Measurements from ENCODE around the gene ART5.

ART5 gene, protein sequence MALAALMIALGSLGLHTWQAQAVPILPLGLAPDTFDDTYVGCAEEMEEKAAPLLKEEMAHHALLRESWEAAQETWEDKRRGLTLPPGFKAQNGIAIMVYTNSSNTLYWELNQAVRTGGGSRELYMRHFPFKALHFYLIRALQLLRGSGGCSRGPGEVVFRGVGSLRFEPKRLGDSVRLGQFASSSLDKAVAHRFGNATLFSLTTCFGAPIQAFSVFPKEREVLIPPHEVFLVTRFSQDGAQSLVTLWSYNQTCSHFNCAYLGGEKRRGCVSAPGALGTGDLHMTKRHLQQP

DNA sequence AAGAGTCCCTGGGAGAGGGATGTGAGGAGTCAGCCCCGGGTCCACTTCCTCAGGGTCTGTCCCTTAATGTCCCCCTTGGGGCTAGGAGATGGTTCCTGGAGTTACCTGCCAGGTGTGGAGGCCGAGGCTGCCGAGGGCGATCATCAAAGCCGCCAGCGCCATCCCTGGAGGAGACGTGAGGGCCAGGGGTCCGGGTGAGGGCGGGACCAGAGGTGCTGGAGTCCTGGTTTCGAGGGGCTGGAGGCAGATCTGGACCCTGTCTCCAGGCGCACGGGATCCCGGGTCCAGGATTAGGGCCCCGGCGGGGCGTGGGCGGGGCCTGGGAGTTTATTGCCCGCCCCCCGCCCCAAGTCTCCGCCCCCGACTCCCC lies at the start of gene ART5:
Gene ART5, minus strand, starts transcription at position 292 of the 370 bp plus-strand sequence. Its CDS starts 130 bp downstream, at position 162.
- no peak for DNase-seq

- no peak for DNase-seq
These were observed 45.0 kb upstream of the ART5 start for GRCh38 chr11:3686751-3687150.

DNA sequence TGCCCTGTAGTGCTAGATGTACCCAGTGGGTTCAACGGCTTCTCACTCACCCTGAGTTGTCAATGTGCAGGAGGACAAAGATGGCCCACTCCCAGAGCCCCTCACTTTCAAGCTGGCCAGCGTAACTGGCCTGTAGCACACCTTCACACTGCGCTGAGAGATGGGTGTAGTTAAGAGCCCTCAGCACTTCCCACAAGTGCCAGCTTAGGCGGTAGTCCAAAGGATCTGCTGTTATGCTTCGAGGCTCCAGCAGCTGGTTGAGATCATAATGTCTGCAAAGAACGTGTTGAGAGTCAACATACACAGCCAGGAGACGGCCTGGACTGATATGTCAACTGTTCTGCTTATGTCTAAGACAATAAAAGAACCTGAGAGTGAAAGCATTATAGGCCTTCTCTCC lies 44.1 kb upstream of the ART5 start:
- no peak for DNase-seq

DNA sequence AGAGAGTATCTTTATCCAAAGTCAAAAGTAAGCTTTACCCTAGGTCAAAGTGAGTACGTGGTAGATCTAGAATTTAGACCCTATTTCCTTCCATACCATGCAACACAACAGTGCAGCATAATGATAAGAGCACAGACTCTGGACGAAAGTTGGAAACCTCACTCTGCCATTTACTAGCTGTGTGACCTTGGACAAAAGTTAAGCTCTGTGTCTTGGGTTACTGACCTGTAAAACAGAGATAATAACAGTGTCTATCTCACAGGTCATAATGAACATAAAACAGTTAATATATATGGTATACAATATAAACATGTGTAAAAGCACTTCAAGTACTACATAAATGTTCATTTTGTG lies 43.0 kb upstream of the ART5 start:
- no peak for DNase-seq

GRCh38 chr11:3684129-3684818 lies 42.5 kb upstream of the ART5 start:
- DNase-seq = no peak

DNA sequence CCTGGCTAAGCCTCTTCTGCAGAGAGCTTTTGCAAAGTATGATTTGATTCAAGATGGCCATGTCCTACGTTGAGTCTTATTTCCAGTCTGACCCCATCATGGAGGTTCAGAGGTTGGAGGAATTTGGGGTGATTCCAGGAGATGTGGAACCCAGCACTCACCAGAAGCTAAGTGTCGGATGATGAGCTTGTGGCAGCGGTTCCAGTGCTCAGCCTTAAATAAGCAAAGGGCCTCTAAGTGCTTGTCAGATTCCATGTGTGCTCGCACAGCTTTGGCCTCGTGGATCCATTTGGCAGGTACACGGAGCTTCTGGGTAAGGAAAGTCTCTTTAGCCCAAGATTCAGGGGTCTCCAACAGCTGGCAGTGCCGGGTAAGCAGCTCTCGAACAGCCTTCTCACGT lies 41.2 kb upstream of the ART5 start:
- no peak for DNase-seq

- DNase-seq = no peak
These were observed 37.3 kb upstream of the ART5 start for GRCh38 chr11:3679077-3679476.

GRCh38 chr11:3675971-3676370 lies 34.2 kb upstream of the ART5 start:
- no peak for DNase-seq

GRCh38 chr11:3674189-3674588 lies 32.4 kb upstream of the ART5 start:
- DNase-seq = no peak

GRCh38 chr11:3671334-3672254 lies 29.8 kb upstream of the ART5 start, which contains the start of gene CHRNA10:
Gene CHRNA10, minus strand, starts transcription at chr11:3671384. Its CDS starts 72 bp downstream, at chr11:3671312.
- DNase-seq = no peak

DNA sequence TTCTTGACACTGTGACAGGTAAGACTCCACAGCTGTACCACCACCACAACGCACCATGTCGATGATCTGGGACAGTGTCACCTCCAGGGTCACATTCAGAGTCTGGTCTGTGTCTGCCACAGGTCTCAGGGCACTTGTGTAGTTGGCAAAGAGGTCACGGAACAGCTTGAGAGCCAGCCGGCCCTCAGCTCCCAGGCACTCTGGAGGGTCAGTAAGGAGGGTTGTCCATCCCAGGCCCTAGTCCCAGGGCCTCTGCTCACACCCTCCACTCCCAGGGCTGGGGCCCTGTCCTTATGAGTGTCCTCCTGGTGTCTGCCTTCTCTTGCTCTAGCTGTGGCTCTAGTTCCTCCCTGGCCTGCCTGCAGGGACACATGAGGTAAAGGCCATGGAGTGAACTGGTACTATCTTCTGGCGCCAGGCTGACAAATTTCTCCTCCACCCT lies 28.0 kb upstream of the ART5 start:
- DNase-seq = no peak

GRCh38 chr11:3669128-3669527 lies 27.3 kb upstream of the ART5 start:
- no peak for DNase-seq

GRCh38 chr11:3667149-3668035 lies 25.6 kb upstream of the ART5 start:
- no peak for DNase-seq

GRCh38 chr11:3666023-3666530 lies 24.3 kb upstream of the ART5 start:
- no peak for DNase-seq

DNA sequence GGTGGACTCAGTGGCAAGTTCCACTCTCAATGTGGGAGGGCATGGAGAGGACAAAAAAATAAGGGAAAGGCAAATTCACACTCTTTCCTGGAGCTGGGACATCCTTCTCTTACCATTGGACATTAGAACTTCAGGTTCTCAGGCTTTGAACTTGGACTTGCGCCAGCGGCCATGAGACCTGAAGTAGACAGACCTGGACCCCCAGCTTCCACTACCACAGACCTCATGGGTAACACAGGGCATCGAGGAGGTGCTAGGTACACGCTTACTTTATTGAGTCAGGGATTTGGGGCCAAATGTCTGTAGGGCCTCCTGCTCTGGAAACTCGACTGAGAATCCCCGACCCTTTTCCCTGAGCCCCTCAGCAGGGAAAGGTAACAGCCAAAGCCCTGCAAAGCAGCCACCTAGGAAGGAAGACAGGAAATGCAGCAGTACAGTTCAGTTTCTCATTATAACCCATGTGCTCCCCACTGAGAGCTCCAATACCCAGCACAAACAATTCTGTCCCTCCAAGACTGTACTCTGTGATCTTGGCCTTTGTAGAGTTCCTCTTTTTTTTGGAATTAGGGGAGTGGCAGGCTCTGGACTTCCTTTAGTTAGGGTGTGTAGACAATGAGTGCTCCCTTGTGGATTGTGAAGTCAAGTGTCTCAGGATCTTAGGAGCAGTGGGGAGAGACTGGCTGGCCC lies 23.7 kb upstream of the ART5 start:
- no peak for DNase-seq

DNA sequence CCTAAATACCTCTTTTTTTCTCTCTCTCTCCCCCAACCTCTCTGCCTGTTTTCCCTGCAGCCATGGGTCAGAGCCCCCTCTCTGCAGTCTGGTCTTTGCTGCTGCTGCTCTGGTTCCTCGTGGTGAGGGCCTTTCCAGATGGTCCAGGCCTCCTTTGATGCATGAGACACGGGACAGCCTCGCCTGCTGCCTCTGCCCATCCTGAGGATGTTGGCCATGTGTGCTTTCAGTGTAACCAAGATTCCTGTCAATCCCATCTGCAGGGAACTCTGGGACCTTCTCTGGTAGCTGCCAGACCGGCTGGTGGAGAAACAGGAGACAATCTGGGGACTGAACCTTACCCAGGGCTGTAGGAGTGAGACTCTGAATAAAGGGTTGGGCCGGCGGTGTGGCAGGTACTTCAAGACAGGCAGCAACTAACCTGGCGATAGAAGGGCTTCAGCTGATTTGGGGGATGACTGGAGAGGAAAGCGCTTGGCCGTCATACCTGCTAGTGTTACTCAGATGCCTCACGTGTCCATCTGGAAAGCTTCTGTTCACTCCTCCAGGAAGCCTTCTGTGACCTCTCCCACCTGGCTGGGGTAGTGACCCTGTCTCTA lies 22.3 kb upstream of the ART5 start:
- no peak for DNase-seq

DNA sequence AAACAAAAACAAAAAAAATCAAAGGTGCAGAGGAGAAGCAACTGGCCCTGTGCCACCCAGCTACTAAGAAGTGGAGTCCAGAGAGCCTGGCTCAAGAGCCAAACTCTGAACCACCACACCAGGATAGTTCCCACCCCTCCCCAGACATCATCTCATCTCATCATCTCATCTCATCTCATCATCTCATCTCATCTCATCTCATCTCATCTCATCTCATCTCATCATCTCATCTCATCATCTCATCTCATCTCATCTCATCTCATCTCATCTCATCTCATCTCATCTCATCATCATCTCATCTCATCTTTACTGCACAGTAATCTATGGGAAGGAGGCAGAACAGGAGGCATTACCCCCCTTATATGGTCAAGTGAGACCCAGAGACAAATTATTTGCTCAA lies 21.1 kb upstream of the ART5 start:
- DNase-seq = no peak

- DNase-seq = no peak
These were observed 19.2 kb upstream of the ART5 start for GRCh38 chr11:3660960-3661359.

- DNase-seq = no peak
These were observed 18.1 kb upstream of the ART5 start for GRCh38 chr11:3659595-3660515.

- no peak for DNase-seq
These were observed 16.5 kb upstream of the ART5 start for GRCh38 chr11:3658252-3658651.
